Mesendoderm (in vitro differentiated cells): ENCODE measurements around the gene NRP1.

ENCODE experiments used
- DNase-seq: peaks from one replicate; pipeline ENCODE4 v3.0.0; 2013
- H2AK5ac ChIP-seq: 2 replicates; pipeline ENCODE4 v1.6.1; 2013; ENCODE audit warnings: low read length, inconsistent platforms
- H2BK120ac ChIP-seq: 2 replicates; pipeline ENCODE4 v1.6.1; 2013; ENCODE audit warnings: low read depth, mild to moderate bottlenecking, low read length, moderate library complexity, mixed read lengths
- H2BK15ac ChIP-seq: replicated peaks from 2 replicates; pipeline ENCODE4 v1.6.1; 2013; ENCODE audit warnings: low read depth, mild to moderate bottlenecking, moderate library complexity
- H2BK5ac ChIP-seq: 2 replicates; pipeline ENCODE4 v1.6.1; 2013; ENCODE audit warnings: low read length, inconsistent platforms
- H3K18ac ChIP-seq: 2 replicates; pipeline ENCODE4 v1.6.1; 2013; ENCODE audit warnings: mild to moderate bottlenecking, low read length, mixed read lengths
- H3K23ac ChIP-seq: one replicate; pipeline ENCODE4 v1.6.1; 2013; ENCODE audit warnings: low read length
- H3K27ac ChIP-seq: 2 replicates; pipeline ENCODE4 v1.5.1; 2013; ENCODE audit warnings: low read depth, mild to moderate bottlenecking, inconsistent platforms, low read length, moderate library complexity
- H3K27me3 ChIP-seq: 2 replicates; pipeline ENCODE4 v1.6.1; 2013; ENCODE audit warnings: low read length, control low read depth, mild to moderate bottlenecking, inconsistent platforms; ENCODE audit not compliant: insufficient read depth, poor library complexity
- H3K36me3 ChIP-seq: 2 replicates; pipeline ENCODE4 v1.6.1; 2013; ENCODE audit warnings: low read length, inconsistent platforms; ENCODE audit not compliant: control insufficient read depth, insufficient read depth
- H3K4ac ChIP-seq: one replicate; pipeline ENCODE4 v1.6.1; 2013; ENCODE audit warnings: low read depth, mild to moderate bottlenecking, low read length, moderate library complexity
- H3K4me1 ChIP-seq: 2 replicates; pipeline ENCODE4 v1.6.1; 2013; ENCODE audit warnings: low read depth, low read length, inconsistent platforms; ENCODE audit not compliant: control insufficient read depth
- H3K4me2 ChIP-seq: 2 replicates; pipeline ENCODE4 v1.6.1; 2013; ENCODE audit warnings: low read length
- H3K4me3 ChIP-seq: 2 replicates; pipeline ENCODE4 v1.5.1; 2013; ENCODE audit warnings: mild to moderate bottlenecking, low read length
- H3K56ac ChIP-seq: one replicate; pipeline ENCODE4 v1.6.1; 2013; ENCODE audit warnings: low read length
- H3K79me1 ChIP-seq: 2 replicates; pipeline ENCODE4 v1.6.1; 2013; ENCODE audit warnings: low read length, inconsistent platforms
- H3K79me2 ChIP-seq: 2 replicates; pipeline ENCODE4 v1.6.1; 2013; ENCODE audit warnings: mild to moderate bottlenecking, low read length; ENCODE audit not compliant: control insufficient read depth, insufficient read depth
- H3K9ac ChIP-seq: 2 replicates; pipeline ENCODE4 v1.6.1; 2013; ENCODE audit warnings: low read length, inconsistent platforms
- H4K5ac ChIP-seq: one replicate; pipeline ENCODE4 v1.6.1; 2013; ENCODE audit warnings: low read length
- H4K8ac ChIP-seq: one replicate; pipeline ENCODE4 v1.6.1; 2013; ENCODE audit warnings: low read depth, mild to moderate bottlenecking, control low read depth, low read length, moderate library complexity
- WGBS: extraction: QIAGEN DNeasy Blood & Tissue Kit; methylation state at CpG from one replicate; pipeline ENCODE4 v1.1.7; 2013; ENCODE audit warnings: low lambda C conversion rate, missing lambda C conversion rate; ENCODE audit not compliant: insufficient coverage; ENCODE audit errors: extremely low coverage; 5-methylcytosine and 5-hydroxymethylcytosine counted together

NRP1 gene

GRCh38 chr10:33174674-33175434 is 159.6 kb downstream of the NRP1 start:
- Histone ChIP-seq H3K9ac (no peak overlapping the region), H2BK15ac (no peak overlapping the region), H3K79me2 (no peaks in the 10 kb centered on the region), H3K4ac (no peak overlapping the region), H3K27me3 (no peaks in the 10 kb centered on the region), H3K79me1 (no peaks in the 10 kb centered on the region), H2AK5ac (no peak overlapping the region), H3K4me3 (no peak overlapping the region), H3K23ac (no peak overlapping the region), H3K4me1 (no peaks in the 10 kb centered on the region), H4K5ac (no peak overlapping the region), H3K56ac (no peak overlapping the region), H4K8ac (no peak overlapping the region), H2BK120ac (no peak overlapping the region), H3K36me3 (no peaks in the 10 kb centered on the region), H3K4me2 (no peak overlapping the region), H3K18ac (no peak overlapping the region), H3K27ac (no peak overlapping the region), H2BK5ac (no peak overlapping the region)
- WGBS: no CpG with 5 or more reads among the region's 5 CpGs
- DNase-seq: no peak

GRCh38 chr10:33165911-33166310 is 168.6 kb downstream of the NRP1 start:
- Histone ChIP-seq H3K79me1 (no peaks in the 10 kb centered on the region), H2BK120ac (no peak overlapping the region), H3K9ac (no peak overlapping the region), H3K18ac (no peak overlapping the region), H2AK5ac (no peak overlapping the region), H2BK15ac (no peak overlapping the region), H3K4ac (no peak overlapping the region), H4K5ac (no peak overlapping the region), H3K36me3 (no peaks in the 10 kb centered on the region), H3K4me2 (no peak overlapping the region), H3K27me3 (no peaks in the 10 kb centered on the region), H2BK5ac (no peak overlapping the region), H4K8ac (no peak overlapping the region), H3K79me2 (no peaks in the 10 kb centered on the region), H3K4me1 (peaks cover 2% of the 10 kb centered on the region), H3K23ac (no peak overlapping the region), H3K4me3 (no peak overlapping the region), H3K27ac (no peak overlapping the region), H3K56ac (peak overlapping the region; percentile 10)
- WGBS: 100% methylated on average over 1 of the region's 3 CpGs
- no peak for DNase-seq

- no peaks in the 10 kb centered on the region for H3K79me2 ChIP-seq
- H3K9ac ChIP-seq: no peak overlapping the region
- no peak overlapping the region for H4K8ac ChIP-seq
- H4K5ac ChIP-seq: no peak overlapping the region
- DNase-seq: peak; percentile 58
- H3K23ac ChIP-seq: no peak overlapping the region
- no peak overlapping the region for H2AK5ac ChIP-seq
- H3K27ac ChIP-seq: no peak overlapping the region
- H3K4ac ChIP-seq: no peak overlapping the region
- H3K79me1 ChIP-seq: no peaks in the 10 kb centered on the region
- peaks cover 2% of the 10 kb centered on the region for H3K4me1 ChIP-seq
- no CpG with 5 or more reads among the region's 9 CpGs for WGBS
- no peak overlapping the region for H3K4me2 ChIP-seq
- H2BK15ac ChIP-seq: no peak overlapping the region
- no peaks in the 10 kb centered on the region for H3K36me3 ChIP-seq
- no peak overlapping the region for H3K4me3 ChIP-seq
- no peaks in the 10 kb centered on the region for H3K27me3 ChIP-seq
- no peak overlapping the region for H2BK120ac ChIP-seq
- no peak overlapping the region for H3K18ac ChIP-seq
- H3K56ac ChIP-seq: no peak overlapping the region
- no peak overlapping the region for H2BK5ac ChIP-seq
These were observed 170.3 kb downstream of the NRP1 start for GRCh38 chr10:33164060-33164709.

- H2BK5ac ChIP-seq: no peak overlapping the region
- no peak overlapping the region for H3K18ac ChIP-seq
- no peaks in the 10 kb centered on the region for H3K27me3 ChIP-seq
- no peak overlapping the region for H3K9ac ChIP-seq
- no peak overlapping the region for H2BK15ac ChIP-seq
- no peak overlapping the region for H3K27ac ChIP-seq
- DNase-seq: no peak
- peaks cover 2% of the 10 kb centered on the region for H3K4me1 ChIP-seq
- no peaks in the 10 kb centered on the region for H3K36me3 ChIP-seq
- no peak overlapping the region for H4K8ac ChIP-seq
- H3K4ac ChIP-seq: no peak overlapping the region
- no peak overlapping the region for H3K56ac ChIP-seq
- no peak overlapping the region for H3K23ac ChIP-seq
- no peak overlapping the region for H4K5ac ChIP-seq
- no peaks in the 10 kb centered on the region for H3K79me2 ChIP-seq
- no peaks in the 10 kb centered on the region for H3K79me1 ChIP-seq
- no peak overlapping the region for H2BK120ac ChIP-seq
- no CpG with 5 or more reads among the region's 3 CpGs for WGBS
- H3K4me3 ChIP-seq: no peak overlapping the region
- H3K4me2 ChIP-seq: no peak overlapping the region
- no peak overlapping the region for H2AK5ac ChIP-seq
These were observed 172.3 kb downstream of the NRP1 start for GRCh38 chr10:33162248-33162575.

GRCh38 chr10:33161550-33162247 is 172.8 kb downstream of the NRP1 start:
- no CpG with 5 or more reads among the region's 6 CpGs for WGBS
- H3K79me1 ChIP-seq: no peaks in the 10 kb centered on the region
- H3K56ac ChIP-seq: no peak overlapping the region

More at GRCh38 chr10:33161550-33162247, 172.8 kb downstream of the NRP1 start:
- H4K8ac ChIP-seq: no peak overlapping the region
- H3K18ac ChIP-seq: no peak overlapping the region
- H3K4ac ChIP-seq: no peak overlapping the region
- H4K5ac ChIP-seq: no peak overlapping the region
- H3K4me1 ChIP-seq: peaks cover 2% of the 10 kb centered on the region
- H3K27ac ChIP-seq: no peak overlapping the region
- no peak for DNase-seq
- no peaks in the 10 kb centered on the region for H3K36me3 ChIP-seq
- no peak overlapping the region for H3K4me3 ChIP-seq
- no peak overlapping the region for H3K23ac ChIP-seq
- H2AK5ac ChIP-seq: no peak overlapping the region
- H3K9ac ChIP-seq: no peak overlapping the region
- no peak overlapping the region for H2BK120ac ChIP-seq
- H2BK15ac ChIP-seq: no peak overlapping the region
- H3K79me2 ChIP-seq: no peaks in the 10 kb centered on the region
- H3K27me3 ChIP-seq: no peaks in the 10 kb centered on the region
- no peak overlapping the region for H2BK5ac ChIP-seq
- no peak overlapping the region for H3K4me2 ChIP-seq
